GF-D8 (cell line): Measurements from ENCODE around the gene GPR142.
"Not testable (repeated sequence)": the region's sequence is repeated elsewhere in the genome, so short reads cannot be mapped to it uniquely, and the experiment has no call there.

Source experiments
- DNase-seq: peaks from one replicate; lab custom pipeline; 2025; lab: John Stamatoyannopoulos, UW

GPR142 gene

GRCh38 chr17:74393346-74393942, 26.1 kb downstream of the GPR142 start:
- DNase-seq, result no peak

DNA sequence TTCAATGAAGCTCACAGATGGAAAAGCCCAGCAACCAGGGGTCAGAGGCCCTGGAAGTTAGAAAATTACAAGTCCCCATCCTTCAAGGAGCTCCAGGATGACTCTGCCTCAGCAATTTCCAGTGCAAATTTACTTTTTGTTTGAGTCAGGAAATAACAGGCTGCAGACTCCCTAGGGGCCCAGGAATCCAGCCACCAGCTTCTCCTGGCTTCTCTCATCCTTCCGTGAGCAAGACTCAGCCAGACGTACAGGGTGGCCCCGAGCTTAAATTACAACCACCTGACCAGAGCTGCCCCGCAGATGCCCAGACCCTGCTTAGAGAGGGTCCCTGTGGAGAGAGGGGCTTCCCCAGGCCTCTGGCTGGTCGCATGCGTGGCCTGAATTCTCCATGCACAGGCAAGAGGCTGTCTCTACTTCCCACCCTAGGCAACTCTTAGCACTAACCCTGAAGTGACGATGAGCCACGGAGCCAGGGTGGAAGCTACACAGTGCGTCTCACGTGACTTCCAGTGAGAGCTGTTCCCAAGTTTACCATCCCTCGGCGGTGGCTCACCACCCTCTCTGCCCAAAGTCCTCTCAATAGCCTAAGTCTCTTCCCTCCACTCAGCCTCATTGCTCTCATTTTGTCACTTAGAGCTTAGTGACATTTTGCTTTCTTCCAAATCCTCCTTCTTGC, 27.1 kb downstream of the GPR142 start:
- no peak for DNase-seq

DNA sequence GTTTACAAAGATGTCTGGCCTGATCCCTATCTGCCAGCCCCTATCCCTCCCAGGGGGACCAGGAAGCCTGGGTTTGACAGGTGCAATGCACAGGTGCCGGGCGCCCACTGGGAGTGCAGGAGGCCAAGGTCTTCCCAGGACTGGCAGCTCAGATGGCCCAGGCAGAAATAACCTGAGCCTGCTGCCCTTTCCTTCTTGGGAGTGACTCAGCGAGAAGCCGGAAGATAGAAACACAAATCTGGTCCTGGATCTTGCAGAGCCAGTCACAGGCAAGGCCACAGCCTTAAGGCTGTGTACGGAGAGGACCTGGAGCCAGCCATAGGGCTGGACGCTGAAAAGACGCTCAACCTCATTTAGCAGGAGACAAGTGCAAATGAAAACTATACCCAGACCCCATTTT, 27.7 kb downstream of the GPR142 start:
- DNase-seq, result no peak

GRCh38 chr17:74396567-74396966, 29.3 kb downstream of the GPR142 start:
- no peak for DNase-seq

DNA sequence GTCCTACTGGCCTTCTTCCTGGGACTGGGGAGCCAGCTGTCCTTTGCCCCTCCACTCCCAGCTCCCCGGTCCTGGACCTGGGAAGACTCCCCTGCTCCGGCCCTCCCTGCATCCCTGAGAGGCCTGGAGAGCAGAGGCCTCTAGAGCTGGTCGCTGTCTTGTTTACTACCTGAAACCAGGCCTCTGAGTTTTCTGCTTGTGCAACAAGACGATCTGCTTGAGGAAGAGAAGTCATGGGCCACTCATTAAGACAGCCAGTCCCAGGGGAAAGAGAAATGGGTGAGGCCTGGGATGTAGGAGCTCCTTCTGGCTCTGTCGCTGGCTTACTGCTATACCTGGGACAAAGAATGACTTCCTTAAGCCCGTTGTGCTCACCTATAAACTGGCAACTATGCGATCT, 34.7 kb downstream of the GPR142 start:
- DNase-seq, result no peak

DNA sequence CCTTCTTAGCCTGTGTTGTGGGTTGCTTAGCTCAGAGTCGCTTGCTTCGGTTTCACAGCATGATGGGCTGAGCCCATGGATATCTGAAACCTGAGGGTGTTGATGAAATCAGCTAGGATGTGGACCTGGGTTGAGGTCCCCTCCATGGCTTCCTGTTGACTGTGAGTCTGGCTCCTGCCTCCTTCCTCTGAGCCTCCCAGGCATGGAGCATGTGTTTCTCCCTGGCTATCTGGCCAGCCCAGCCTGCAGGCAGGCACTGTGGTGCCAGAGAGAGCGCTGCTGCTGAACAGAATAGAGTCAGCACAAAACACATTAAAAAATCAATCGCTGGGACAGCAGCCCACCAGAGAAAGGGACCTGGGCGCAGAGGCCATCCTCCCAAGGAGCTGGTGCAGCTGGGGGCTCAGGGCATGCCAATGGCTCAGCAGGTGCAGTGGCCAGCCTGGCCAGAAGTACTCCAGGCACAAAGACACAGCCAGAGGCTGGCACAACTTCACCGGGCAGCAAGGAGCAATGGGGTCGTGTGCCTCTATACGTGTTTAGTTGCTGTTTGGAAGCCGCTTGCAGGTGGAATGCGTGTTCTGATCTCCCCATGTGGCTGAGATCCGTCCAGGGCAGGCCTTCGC, 36.3 kb downstream of the GPR142 start:
- DNase-seq, result no peak

DNA sequence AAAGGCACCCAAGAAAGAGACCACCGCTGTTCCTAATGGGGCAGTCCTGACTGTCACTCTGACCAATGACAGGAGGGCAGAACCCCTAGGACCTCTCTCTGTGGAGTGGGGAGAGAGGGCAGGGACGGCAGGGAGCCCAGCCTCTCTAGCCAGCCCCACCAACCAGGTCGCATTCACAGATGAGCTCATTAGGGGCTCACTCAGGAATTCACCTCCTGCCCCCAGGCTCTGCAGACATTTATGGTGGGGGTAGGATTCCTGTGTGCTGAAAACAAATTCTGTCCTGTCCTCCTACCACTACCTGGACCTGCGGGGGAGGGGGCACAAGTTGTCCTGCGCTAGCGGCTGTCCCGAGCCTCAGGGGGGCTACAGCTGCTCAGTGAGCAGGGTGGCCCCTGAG, 36.9 kb downstream of the GPR142 start:
- no peak for DNase-seq

DNA sequence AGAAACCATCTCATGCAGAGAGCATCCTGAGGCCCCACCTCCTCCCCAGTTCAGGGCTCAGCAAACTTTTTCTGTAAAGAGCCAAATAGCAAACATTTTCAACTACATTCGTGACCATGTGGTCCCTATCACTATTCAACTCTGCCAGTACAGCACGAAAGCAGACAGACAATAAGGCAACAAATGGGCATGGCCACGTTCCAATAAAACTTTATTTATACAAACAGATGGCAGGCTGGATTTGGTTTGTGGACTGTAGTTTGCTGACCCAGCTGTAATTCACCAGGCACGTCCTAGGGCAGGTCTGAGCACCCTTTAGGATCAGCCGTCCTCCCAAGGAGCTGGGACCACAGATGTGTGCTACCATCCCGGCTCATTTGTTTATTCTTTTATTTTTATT, 37.5 kb downstream of the GPR142 start:
- no peak for DNase-seq

- not testable (repeated sequence) for DNase-seq
Observed at GRCh38 chr17:74405311-74405710, 38.0 kb downstream of the GPR142 start.

GRCh38 chr17:74407384-74407783, 40.1 kb downstream of the GPR142 start:
- no peak for DNase-seq

GRCh38 chr17:74408262-74408661, 41.0 kb downstream of the GPR142 start:
- DNase-seq, result no peak

- DNase-seq, result no peak
Observed at GRCh38 chr17:74408815-74409214, 41.5 kb downstream of the GPR142 start.

DNA sequence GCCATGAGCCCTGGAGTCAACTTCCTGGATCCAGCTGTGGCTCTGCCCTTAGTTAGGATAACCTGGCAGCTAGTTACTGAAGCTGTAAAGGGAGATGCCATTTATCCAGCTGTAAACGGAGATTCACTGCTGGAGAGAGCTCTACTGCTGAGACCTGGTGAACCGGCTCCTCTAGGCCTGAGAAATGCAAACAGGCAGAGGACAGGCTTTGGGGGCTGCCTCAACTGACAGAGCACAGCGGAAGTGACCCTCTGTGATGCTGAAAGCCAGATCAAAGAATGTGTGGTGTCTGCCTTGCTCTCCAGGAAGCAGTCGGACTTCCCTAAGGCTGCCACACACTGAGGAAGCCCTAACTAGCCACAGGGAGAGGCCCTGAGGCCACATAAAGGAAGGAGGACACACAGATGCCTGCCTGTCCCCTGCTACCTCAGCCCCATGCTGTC, 42.7 kb downstream of the GPR142 start:
- no peak for DNase-seq

- no peak for DNase-seq
Observed at GRCh38 chr17:74412581-74412980, 45.3 kb downstream of the GPR142 start.

GRCh38 chr17:74413491-74413890, 46.2 kb downstream of the GPR142 start:
- DNase-seq, result no peak

GRCh38 chr17:74414510-74414909, 47.2 kb downstream of the GPR142 start:
- DNase-seq, result no peak

- no peak for DNase-seq
Observed at GRCh38 chr17:74415608-74416396, 48.5 kb downstream of the GPR142 start.

DNA sequence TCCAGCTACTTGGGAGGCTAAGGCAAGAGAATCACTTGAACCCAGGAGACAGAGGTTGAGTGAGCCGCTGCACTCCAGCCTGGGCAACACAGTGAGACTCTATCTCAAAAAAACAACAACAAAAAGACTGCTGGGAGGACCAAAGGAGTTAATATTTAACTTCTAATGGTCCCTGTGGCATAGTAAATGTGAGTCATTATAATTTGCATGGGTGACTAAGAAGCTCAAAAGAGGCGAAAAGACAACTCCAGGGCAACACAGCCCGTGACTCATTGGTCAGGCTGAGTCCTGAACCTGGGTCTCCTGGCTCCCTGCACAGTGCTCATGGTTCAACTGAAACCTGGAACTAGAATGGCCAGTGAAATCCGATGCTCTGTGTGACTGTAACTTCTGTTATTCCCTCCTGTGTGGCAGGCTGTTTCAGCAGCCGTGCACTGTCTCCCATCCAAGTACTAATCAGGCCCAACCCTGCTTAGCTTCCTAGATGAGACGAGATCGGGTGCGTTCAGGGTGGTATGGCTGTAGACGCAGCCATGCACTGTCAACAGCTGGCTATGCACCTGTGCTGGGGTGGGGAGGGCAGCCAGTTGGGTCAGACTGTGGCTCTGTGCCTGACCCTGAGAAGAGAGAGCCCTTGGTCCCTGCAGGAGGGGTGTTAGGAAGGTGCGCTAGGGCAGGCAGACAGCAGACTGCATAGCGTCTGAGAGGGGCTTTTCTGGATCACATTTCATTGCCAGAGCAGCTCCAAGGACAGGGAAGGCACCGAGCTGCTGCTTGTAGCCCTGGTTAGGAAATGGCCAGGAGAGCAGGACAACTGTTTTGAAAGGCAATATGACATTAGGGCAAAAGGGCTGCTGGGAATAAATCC, 50.1 kb downstream of the GPR142 start:
- DNase-seq, result no peak

- no peak for DNase-seq
Observed at GRCh38 chr17:74419928-74420411, 52.7 kb downstream of the GPR142 start.
